Upper lobe of right lung (tissue), 1 donor: ENCODE measurements around the gene MAMDC2. TPM values are rescaled to one million over a fixed set of nuclear protein-coding genes. Genes with fewer than 3 reads are reported as not detected.
A peak's percentile ranks its signal among the peaks of the same experiment; 100 is the strongest.

Experiments used
- ATAC-seq: fragments of 200-7000 bp; cut with Tn5 transposase; one replicate; pipeline ENCODE4 v1.9.1; 2020; ENCODE audit warnings: mild to moderate bottlenecking, moderate library complexity
- DNase-seq: peaks from one replicate; pipeline ENCODE4 v3.0.0-alpha.2; 2020
- H3K27ac ChIP-seq: fragments of 200-600 bp; one replicate; pipeline ENCODE4 v1.8.0; 2022
- H3K27me3 ChIP-seq: fragments of 200-600 bp; one replicate; pipeline ENCODE4 v1.8.0; 2022; ENCODE audit warnings: mild to moderate bottlenecking
- H3K36me3 ChIP-seq: fragments of 200-600 bp; one replicate; pipeline ENCODE4 v1.8.0; 2022
- H3K4me1 ChIP-seq: fragments of 200-600 bp; one replicate; pipeline ENCODE4 v1.8.0; 2022
- H3K4me3 ChIP-seq: fragments of 200-600 bp; one replicate; pipeline ENCODE4 v1.8.0; 2022; ENCODE audit warnings: mild to moderate bottlenecking
- H3K9me3 ChIP-seq: fragments of 200-600 bp; one replicate; pipeline ENCODE4 v1.8.0; 2022
- CTCF ChIP-seq: fragments of 200-600 bp; IDR thresholded peaks from one replicate; pipeline ENCODE4 v1.8.0; 2022; ENCODE audit warnings: antibody characterized with exemption
- intact Hi-C: fragments of 100-400 bp; cut with DNase I; formaldehyde crosslinking; loops from one replicate; pipeline ENCODE4 v1.11.0; 2022
- total RNA-seq: library from RNA; stranded (reverse); fragmentation: NEBNext Ultra II Directional; extraction: Animal tissue kit (Norgen Biotek cat#: 25700); gene quantifications from one replicate; pipeline ENCODE4 v1.2.1, GENCODE V29; 2021
- donor health status: DM: no; HTN: yes; CAD: no; lungs with severe emphysema.

Gene MAMDC2
- total RNA-seq, 1 donor from 2014 or later: 72.0 TPM

GRCh38 chr9:70069704-70070103 is 26.1 kb downstream of the MAMDC2 start:
- H3K27me3 ChIP-seq: no peaks in the 10 kb centered on the region
- no peak for ATAC-seq
- no peak overlapping the region for H3K27ac ChIP-seq
- intact Hi-C loops: no loop called here
- DNase-seq: no peak
- H3K4me3 ChIP-seq: no peak overlapping the region
- TF ChIP-seq CTCF: no peak
- peaks cover 4% of the 10 kb centered on the region for H3K4me1 ChIP-seq
- no peaks in the 10 kb centered on the region for H3K36me3 ChIP-seq
- no peaks in the 10 kb centered on the region for H3K9me3 ChIP-seq

GRCh38 chr9:70073193-70073592 is 29.5 kb downstream of the MAMDC2 start:
- Histone ChIP-seq H3K9me3 (no peaks in the 10 kb centered on the region), H3K4me1 (no peaks in the 10 kb centered on the region), H3K27ac (no peak overlapping the region), H3K36me3 (no peaks in the 10 kb centered on the region), H3K27me3 (no peaks in the 10 kb centered on the region), H3K4me3 (no peak overlapping the region)
- no peak for ATAC-seq
- TF ChIP-seq CTCF: no peak
- intact Hi-C loops: no loop called here
- DNase-seq: no peak

- no peaks in the 10 kb centered on the region for H3K4me1 ChIP-seq
These were observed 30.1 kb downstream of the MAMDC2 start for GRCh38 chr9:70073756-70074155.

GRCh38 chr9:70076678-70077077 is 33.0 kb downstream of the MAMDC2 start:
- Histone ChIP-seq H3K36me3 (no peaks in the 10 kb centered on the region), H3K4me3 (no peak overlapping the region), H3K27ac (no peak overlapping the region), H3K9me3 (no peaks in the 10 kb centered on the region), H3K4me1 (peaks cover 23% of the 10 kb centered on the region), H3K27me3 (no peaks in the 10 kb centered on the region)
- ATAC-seq: no peak
- no peak for DNase-seq
- intact Hi-C loops: no loop called here
- TF ChIP-seq CTCF: no peak

More at GRCh38 chr9:70073756-70074155, 30.1 kb downstream of the MAMDC2 start:
- Histone ChIP-seq H3K27me3 (no peaks in the 10 kb centered on the region), H3K9me3 (no peaks in the 10 kb centered on the region), H3K36me3 (no peaks in the 10 kb centered on the region), H3K27ac (no peak overlapping the region), H3K4me3 (no peak overlapping the region)
- no peak for DNase-seq
- ATAC-seq: no peak
- no peak for TF ChIP-seq CTCF
- intact Hi-C loops: no loop called here

GRCh38 chr9:70079417-70080037 is 35.9 kb downstream of the MAMDC2 start:
- ATAC-seq (peak; percentile 63), DNase-seq (no peak)
- Histone ChIP-seq H3K9me3 (no peaks in the 10 kb centered on the region), H3K4me1 (peaks cover 23% of the 10 kb centered on the region), H3K27ac (peak overlapping the region; percentile 7), H3K27me3 (no peaks in the 10 kb centered on the region), H3K36me3 (no peaks in the 10 kb centered on the region), H3K4me3 (no peak overlapping the region)
- intact Hi-C loops: no loop called here
- TF ChIP-seq CTCF: no peak
